Measurements from ENCODE around the gene GIPR. TPM values are rescaled to one million over a fixed set of nuclear protein-coding genes. Genes with fewer than 3 reads are reported as not detected.

The GIPR gene
- total RNA-seq, 1 donor: not detected

DNA sequence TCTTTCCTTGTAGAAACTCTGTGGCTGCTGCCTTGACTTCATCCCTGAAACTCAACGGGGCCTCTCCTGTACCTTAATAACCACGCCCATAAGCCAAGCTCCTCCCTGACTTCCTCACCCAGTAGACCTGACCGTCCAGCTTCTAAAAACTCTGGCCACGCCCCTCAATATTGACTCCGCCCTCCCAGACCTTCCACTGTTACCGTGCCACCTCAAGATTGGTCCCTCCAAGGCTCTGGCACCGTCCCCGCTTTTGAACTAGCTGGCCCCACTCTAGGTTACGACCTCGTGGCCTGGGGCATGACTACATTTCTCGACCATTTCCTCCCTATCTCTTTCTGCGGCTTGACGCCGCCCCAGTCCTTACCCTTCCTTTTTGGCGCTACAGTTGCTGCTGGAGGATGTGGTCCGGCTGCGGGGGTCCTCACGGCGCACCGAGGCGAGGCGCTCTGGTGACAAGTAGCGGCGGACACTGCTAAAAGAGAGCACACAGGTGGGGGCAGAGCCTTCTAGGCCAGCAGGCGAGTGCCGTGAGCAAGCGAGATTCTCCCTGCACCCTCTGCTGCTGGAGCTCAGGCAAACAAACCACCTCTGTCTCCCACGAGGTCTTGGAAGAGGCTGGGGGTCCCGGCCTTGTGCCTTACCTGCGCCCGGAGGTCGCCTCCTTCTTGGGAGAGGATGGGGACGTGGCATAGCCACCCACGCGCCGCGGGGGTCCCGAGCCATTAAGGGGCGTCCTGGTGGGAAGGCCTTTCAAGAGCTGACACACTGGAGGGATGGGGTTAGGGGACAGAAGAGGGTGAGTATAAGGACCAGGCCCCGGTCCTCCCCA lies 26.5 kb upstream of the GIPR start:
- DNase-seq (ENCODE audit: low read depth): peak; percentile 63
- H3K4me3 ChIP-seq (ENCODE audit: low read depth, low read length): peak overlapping the region; percentile 51
- TF ChIP-seq, protein P1, sequence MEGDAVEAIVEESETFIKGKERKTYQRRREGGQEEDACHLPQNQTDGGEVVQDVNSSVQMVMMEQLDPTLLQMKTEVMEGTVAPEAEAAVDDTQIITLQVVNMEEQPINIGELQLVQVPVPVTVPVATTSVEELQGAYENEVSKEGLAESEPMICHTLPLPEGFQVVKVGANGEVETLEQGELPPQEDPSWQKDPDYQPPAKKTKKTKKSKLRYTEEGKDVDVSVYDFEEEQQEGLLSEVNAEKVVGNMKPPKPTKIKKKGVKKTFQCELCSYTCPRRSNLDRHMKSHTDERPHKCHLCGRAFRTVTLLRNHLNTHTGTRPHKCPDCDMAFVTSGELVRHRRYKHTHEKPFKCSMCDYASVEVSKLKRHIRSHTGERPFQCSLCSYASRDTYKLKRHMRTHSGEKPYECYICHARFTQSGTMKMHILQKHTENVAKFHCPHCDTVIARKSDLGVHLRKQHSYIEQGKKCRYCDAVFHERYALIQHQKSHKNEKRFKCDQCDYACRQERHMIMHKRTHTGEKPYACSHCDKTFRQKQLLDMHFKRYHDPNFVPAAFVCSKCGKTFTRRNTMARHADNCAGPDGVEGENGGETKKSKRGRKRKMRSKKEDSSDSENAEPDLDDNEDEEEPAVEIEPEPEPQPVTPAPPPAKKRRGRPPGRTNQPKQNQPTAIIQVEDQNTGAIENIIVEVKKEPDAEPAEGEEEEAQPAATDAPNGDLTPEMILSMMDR (IDR thresholded peaks at IDR 0.05; ENCODE audit: insufficient read depth, low read length): no peak

- H3K4me3 ChIP-seq (ENCODE audit: low read depth, low read length): no peak overlapping the region
- DNase-seq (ENCODE audit: low read depth): peak; percentile 79
- TF ChIP-seq, protein P1 (IDR thresholded peaks at IDR 0.05; ENCODE audit: insufficient read depth, low read length): peak; percentile 100
Observed at GRCh38 chr19:45643024-45643926, 24.7 kb upstream of the GIPR start.

DNA sequence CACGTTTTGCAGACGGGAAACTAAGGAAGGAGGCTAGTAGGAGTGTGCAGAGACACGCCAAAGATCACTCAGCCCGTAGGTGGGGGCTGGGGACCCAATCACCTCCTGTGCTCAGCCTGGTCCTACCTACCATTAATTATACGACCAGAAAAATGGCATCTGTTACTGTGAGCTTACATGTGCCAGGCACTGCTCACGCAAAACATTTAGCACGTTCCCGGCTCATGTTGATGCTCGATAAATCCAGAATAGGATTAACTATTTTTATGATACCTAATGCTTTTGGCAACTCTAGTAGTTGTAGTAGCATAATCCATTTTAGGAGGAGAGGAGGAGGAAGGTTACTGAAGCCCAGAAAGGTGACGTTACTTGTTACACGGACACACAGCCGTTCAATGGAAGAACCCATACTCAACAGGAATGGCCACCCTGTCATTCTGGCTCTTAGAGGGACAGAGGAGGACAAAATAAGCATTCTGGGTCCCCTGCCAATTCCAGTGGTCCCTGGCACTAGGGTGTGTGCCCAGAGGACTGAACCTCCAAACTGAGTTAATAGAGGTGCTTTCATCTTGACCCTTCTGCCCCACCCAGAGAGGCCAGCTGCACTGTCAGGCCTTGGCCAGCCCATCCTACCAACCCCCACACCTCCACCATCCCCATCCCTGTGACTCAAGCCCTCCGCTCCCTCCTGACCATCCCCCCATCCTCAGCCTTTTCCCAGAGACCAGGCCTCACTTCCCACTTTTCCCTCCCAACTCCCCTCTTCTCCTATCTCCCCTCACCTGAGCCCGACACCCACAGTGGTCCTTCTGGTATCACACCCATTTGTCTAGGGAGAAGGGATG lies 23.9 kb upstream of the GIPR start:
- TF ChIP-seq, protein P1 (IDR thresholded peaks at IDR 0.05; ENCODE audit: insufficient read depth, low read length): no peak
- no peak overlapping the region for H3K4me3 ChIP-seq (ENCODE audit: low read depth, low read length)
- no peak for DNase-seq (ENCODE audit: low read depth)

- TF ChIP-seq, protein P1 (IDR thresholded peaks at IDR 0.05; ENCODE audit: insufficient read depth, low read length): no peak
- DNase-seq (ENCODE audit: low read depth): no peak
- peak overlapping the region; percentile 40 for H3K4me3 ChIP-seq (ENCODE audit: low read depth, low read length)
Observed at GRCh38 chr19:45645068-45645630, 22.9 kb upstream of the GIPR start.

- DNase-seq (ENCODE audit: low read depth): peak; percentile 69
- peak overlapping the region; percentile 55 for H3K4me3 ChIP-seq (ENCODE audit: low read depth, low read length)
- TF ChIP-seq, protein P1 (IDR thresholded peaks at IDR 0.05; ENCODE audit: insufficient read depth, low read length): no peak
Observed at GRCh38 chr19:45645631-45646344, 22.2 kb upstream of the GIPR start.
